Ectodermal cell (in vitro differentiated cells): ENCODE results near the gene DDX59. TPM values are rescaled to one million over a fixed set of nuclear protein-coding genes. Genes with fewer than 3 reads are reported as not detected.

Experiments used
- H3K27ac ChIP-seq: 2 replicates; pipeline ENCODE4 v1.7.0; 2013; ENCODE audit warnings: mild to moderate bottlenecking, low read depth, low read length; ENCODE audit not compliant: insufficient read depth, poor library complexity, severe bottlenecking
- H3K27me3 ChIP-seq: 2 replicates; pipeline ENCODE4 v1.7.0; 2013; ENCODE audit warnings: mild to moderate bottlenecking, low read length; ENCODE audit not compliant: insufficient read depth, control insufficient read depth, poor library complexity, severe bottlenecking
- H3K36me3 ChIP-seq: one replicate; pipeline ENCODE4 v1.7.0; 2013; ENCODE audit warnings: low read length; ENCODE audit not compliant: control insufficient read depth, insufficient read depth
- H3K4me1 ChIP-seq: one replicate; pipeline ENCODE4 v1.7.0; 2013; ENCODE audit warnings: low read length; ENCODE audit not compliant: control insufficient read depth, insufficient read depth
- H3K4me3 ChIP-seq: 2 replicates; pipeline ENCODE4 v1.7.0; 2013; ENCODE audit warnings: low read depth, low read length, control low read depth; ENCODE audit not compliant: insufficient read depth
- H3K9me3 ChIP-seq: 2 replicates; pipeline ENCODE4 v1.7.0; 2013; ENCODE audit warnings: mild to moderate bottlenecking, low read length, moderate library complexity; ENCODE audit not compliant: control insufficient read depth
- WGBS, 2 experiments: methylation state at CpG; one replicate each; pipeline ENCODE4 v1.1.7; 2013; ENCODE audit warnings: missing lambda C conversion rate in 2 of 2; 5-methylcytosine and 5-hydroxymethylcytosine counted together
- polyA plus RNA-seq, 4 experiments: library from polyadenylated mRNA; stranded (reverse); fragments of 50-300 nt; gene quantifications; one replicate each; pipeline ENCODE4 v1.2.3, GENCODE V29; 2013

The DDX59 gene
- polyA plus RNA-seq (2013, experiment 1 of 4), result 19.3 TPM
- 19.0 TPM for polyA plus RNA-seq (2013, experiment 2 of 4)
- polyA plus RNA-seq (2013, experiment 3 of 4), result 16.8 TPM
- polyA plus RNA-seq (2013, experiment 4 of 4), result 23.7 TPM

GRCh38 chr1:200669314-200670241 is at the start of gene DDX59:
Gene DDX59, minus strand, starts transcription at chr1:200669907. Its CDS starts 3,167 bp downstream, at chr1:200666740.
- Histone ChIP-seq H3K4me1 (no peaks in the 10 kb centered on the region), H3K27me3 (no peaks in the 10 kb centered on the region), H3K36me3 (peaks cover 9% of the 10 kb centered on the region), H3K27ac (peak within 1 kb of the TSS; percentile 98), H3K9me3 (no peaks in the 10 kb centered on the region), H3K4me3 (peak within 1 kb of the TSS; percentile 86)
- 0% methylated on average over 91 of the region's 91 CpGs for WGBS, 2 experiments

DNA sequence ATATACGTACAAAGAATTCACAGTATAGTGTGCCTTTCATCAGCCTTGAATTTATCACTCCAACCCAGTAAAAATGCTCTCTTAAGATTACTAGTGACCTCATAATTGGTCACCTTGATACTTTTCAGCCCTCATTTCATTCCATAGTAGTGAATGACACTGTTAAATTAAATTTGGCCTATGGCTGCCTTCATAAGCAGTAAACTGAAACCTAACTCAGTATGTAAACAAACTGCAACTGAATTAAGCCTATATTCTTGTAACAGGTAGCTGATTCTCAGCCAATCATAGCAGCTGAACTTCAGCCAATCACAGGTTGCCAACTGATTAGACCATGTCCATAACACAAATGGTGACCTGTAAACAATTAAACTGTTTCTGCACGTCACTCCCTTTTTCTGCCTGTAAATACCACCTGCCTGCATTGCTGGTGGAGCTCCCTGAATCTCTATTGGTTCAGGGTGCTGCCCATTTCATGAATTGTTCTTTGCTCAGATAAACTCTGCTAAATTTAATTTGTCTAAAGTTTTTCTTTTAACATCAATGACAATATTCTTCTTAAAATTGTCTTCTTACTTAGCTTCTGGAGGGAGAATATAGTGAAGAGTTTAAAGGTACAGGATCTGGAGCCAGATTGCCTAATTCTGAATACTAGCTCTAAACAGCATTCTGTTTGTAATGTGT is 44.9 kb upstream of the DDX59 start:
- 94 to 95% methylated on average over 2 of the region's 2 CpGs for WGBS, 2 experiments
- H3K27ac ChIP-seq, result no peak overlapping the region
- peaks cover 6% of the 10 kb centered on the region for H3K4me1 ChIP-seq
- no peak overlapping the region for H3K4me3 ChIP-seq
- H3K9me3 ChIP-seq, result no peaks in the 10 kb centered on the region
- H3K36me3 ChIP-seq, result no peaks in the 10 kb centered on the region
- no peaks in the 10 kb centered on the region for H3K27me3 ChIP-seq

DNA sequence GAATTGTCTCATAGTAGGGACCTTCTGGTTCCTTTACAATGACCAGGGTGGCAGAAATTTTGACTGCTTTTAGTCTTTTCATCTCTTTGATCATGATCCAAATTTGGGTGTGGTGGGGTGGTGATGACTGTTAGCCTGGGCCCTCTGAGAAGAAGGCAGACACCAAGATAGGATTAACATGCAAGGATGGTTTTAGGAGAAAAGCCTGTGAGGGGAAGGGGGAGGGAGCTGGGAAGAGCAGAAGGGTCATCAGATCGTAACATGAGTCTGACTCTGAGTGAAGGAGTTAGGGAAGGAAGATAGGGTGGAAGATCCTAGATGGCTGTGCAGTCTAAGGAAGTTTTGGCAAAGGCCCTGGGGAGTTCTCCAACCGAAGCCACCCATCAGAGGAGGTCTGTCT is 40.5 kb upstream of the DDX59 start:
- no peak overlapping the region for H3K4me3 ChIP-seq
- H3K27me3 ChIP-seq, result no peaks in the 10 kb centered on the region
- 89% methylated on average over 2 of the region's 2 CpGs for WGBS, 2 experiments
- H3K9me3 ChIP-seq, result no peaks in the 10 kb centered on the region
- no peak overlapping the region for H3K27ac ChIP-seq
- H3K4me1 ChIP-seq, result peaks cover 6% of the 10 kb centered on the region
- H3K36me3 ChIP-seq, result no peaks in the 10 kb centered on the region

- WGBS, 2 experiments, result 95 to 100% methylated on average over 1 of the region's 1 CpG
- Histone ChIP-seq H3K4me1 (peaks cover 6% of the 10 kb centered on the region), H3K36me3 (no peaks in the 10 kb centered on the region), H3K27ac (no peak overlapping the region), H3K4me3 (no peak overlapping the region), H3K27me3 (no peaks in the 10 kb centered on the region), H3K9me3 (no peaks in the 10 kb centered on the region)
These were observed 39.1 kb upstream of the DDX59 start for GRCh38 chr1:200708769-200709168.

DNA sequence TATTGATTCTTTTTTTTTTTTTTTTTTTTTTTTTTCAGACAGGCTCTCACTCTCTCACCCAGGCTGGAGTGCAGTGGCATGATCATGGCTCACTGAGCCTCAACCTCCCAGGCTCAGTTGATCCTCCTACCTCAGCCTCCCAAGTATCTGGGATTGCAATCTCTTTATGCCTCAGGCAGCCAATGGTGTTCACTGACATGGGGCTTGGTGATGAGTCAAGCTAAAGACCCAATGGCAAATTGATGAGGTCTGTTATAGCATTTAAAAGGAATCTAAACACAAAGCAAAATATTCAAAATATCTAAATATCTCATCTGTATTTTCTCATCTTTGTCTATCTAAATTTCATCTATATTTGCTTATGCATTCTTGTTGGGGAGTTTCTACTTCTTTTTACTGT is 38.5 kb upstream of the DDX59 start:
- Histone ChIP-seq H3K4me1 (peaks cover 6% of the 10 kb centered on the region), H3K27ac (no peak overlapping the region), H3K36me3 (no peaks in the 10 kb centered on the region), H3K4me3 (no peak overlapping the region), H3K27me3 (no peaks in the 10 kb centered on the region), H3K9me3 (no peaks in the 10 kb centered on the region)

- Histone ChIP-seq H3K27ac (no peak overlapping the region), H3K27me3 (no peaks in the 10 kb centered on the region), H3K4me1 (peaks cover 6% of the 10 kb centered on the region), H3K9me3 (no peaks in the 10 kb centered on the region), H3K36me3 (no peaks in the 10 kb centered on the region), H3K4me3 (no peak overlapping the region)
- WGBS, 2 experiments, result 87% methylated on average over 4 of the region's 5 CpGs
These were observed 37.4 kb upstream of the DDX59 start for GRCh38 chr1:200707116-200707515.

GRCh38 chr1:200706111-200706814 is 36.6 kb upstream of the DDX59 start:
- Histone ChIP-seq H3K27ac (no peak overlapping the region), H3K36me3 (no peaks in the 10 kb centered on the region), H3K27me3 (no peaks in the 10 kb centered on the region), H3K9me3 (no peaks in the 10 kb centered on the region), H3K4me3 (no peak overlapping the region), H3K4me1 (peaks cover 6% of the 10 kb centered on the region)
- 95 to 96% methylated on average over 4 of the region's 4 CpGs for WGBS, 2 experiments

DNA sequence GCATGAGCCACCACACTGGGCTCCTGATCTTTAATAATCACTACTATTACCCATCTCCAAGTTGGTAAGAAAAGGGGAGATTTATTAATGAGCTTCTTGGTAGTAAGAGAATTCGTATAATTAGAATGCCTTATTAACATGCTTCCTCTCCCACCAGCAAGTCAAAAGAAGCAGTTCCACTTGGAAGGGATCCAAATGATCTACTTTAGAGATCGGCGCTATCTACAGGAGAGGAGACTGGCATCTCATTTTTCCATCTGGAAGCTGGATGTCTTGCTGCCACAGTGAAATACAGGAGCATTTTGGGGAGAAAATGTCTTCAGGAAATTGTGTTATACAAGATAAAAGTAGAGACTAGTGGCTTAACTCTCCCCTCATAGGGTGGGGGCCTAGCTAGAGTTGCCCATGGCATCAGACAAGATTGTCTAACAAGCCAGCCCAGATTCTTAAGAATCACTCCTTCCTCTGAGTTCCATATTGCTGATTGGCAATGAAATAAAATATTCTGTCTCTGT is 35.3 kb upstream of the DDX59 start:
- 97 to 98% methylated on average over 2 to 3 of the region's 3 CpGs for WGBS, 2 experiments
- H3K9me3 ChIP-seq, result no peaks in the 10 kb centered on the region
- no peaks in the 10 kb centered on the region for H3K27me3 ChIP-seq
- no peak overlapping the region for H3K27ac ChIP-seq
- H3K4me1 ChIP-seq, result no peaks in the 10 kb centered on the region
- H3K4me3 ChIP-seq, result no peak overlapping the region
- no peaks in the 10 kb centered on the region for H3K36me3 ChIP-seq

DNA sequence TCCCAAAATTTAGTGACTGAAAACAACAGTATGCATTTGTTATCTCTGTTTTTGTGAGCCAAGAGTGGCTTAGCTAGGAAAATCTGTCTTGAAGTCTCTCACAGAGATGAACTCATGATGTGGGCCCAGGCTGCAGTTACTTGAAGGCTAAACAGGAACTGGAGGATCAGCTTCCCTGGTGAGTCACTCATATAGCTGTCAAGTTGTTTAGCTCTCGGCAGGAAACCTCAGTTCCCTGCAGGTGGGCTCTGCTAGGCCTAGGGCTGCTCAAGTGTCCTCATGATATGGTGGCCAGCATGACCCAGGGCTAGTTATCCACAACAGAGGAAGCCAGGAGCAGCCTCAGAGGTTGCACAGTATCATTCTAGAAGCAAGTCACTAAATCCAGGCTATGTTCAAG is 30.2 kb upstream of the DDX59 start:
- no peak overlapping the region for H3K27ac ChIP-seq
- H3K4me1 ChIP-seq, result no peaks in the 10 kb centered on the region
- 37 to 59% methylated on average over 1 of the region's 1 CpG for WGBS, 2 experiments
- H3K4me3 ChIP-seq, result no peak overlapping the region
- H3K9me3 ChIP-seq, result no peaks in the 10 kb centered on the region
- H3K27me3 ChIP-seq, result no peaks in the 10 kb centered on the region
- no peaks in the 10 kb centered on the region for H3K36me3 ChIP-seq
